Omental fat pad (tissue), 4 donors: Measurements from ENCODE around the gene PTPRM. TPM values are rescaled to one million over a fixed set of nuclear protein-coding genes. Genes with fewer than 3 reads are reported as not detected.

Source experiments
- ATAC-seq: fragments of 150-250 bp; one replicate; pipeline ENCODE4 v1.9.1; 2016; ENCODE audit warnings: mild to moderate bottlenecking, moderate library complexity; ENCODE audit not compliant: low FRiP score
- DNase-seq: peaks from one replicate; pipeline ENCODE4 v3.0.0-alpha.2; 2019; ENCODE audit warnings: low spot score
- total RNA-seq, 4 donors: library from RNA; depleted of rRNA; stranded (reverse); fragments of >200 nt; gene quantifications; one replicate each; pipeline ENCODE4 v1.1.0, GENCODE V29; 2016
- TF ChIP-seq, protein P1 (sequence below), 3 donors: fragments of 450-650 bp; IDR thresholded peaks; one replicate each; pipeline ENCODE4 v1.5.1; 2016 to 2017; ENCODE audit warnings: antibody characterized with exemption in 3 of 3, mild to moderate bottlenecking in 3 of 3, moderate library complexity in 2 of 3

The PTPRM gene
- total RNA-seq, 4 donors from 2014 or later, result 64.8 to 238 (median 144) TPM

DNA sequence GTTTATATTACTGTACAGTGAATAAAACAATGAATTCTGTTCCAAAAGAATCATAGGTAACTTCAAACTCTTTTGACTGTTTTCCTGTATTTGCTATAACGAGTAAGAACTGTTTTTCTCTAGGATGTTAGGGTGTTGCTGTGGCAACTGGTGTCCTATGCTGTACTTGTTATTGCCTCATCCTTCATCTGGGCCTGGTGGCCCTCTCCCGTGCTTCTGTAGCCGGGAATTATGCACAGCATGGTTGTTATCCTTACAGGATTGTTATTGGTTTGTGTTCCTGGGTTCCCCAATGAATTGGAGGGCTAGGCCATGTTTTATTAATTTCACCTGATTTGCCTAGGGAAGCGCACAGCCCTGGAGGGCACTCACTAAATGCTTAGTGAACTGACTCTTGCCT, 279.2 kb downstream of the PTPRM start:
- TF ChIP-seq, protein P1, sequence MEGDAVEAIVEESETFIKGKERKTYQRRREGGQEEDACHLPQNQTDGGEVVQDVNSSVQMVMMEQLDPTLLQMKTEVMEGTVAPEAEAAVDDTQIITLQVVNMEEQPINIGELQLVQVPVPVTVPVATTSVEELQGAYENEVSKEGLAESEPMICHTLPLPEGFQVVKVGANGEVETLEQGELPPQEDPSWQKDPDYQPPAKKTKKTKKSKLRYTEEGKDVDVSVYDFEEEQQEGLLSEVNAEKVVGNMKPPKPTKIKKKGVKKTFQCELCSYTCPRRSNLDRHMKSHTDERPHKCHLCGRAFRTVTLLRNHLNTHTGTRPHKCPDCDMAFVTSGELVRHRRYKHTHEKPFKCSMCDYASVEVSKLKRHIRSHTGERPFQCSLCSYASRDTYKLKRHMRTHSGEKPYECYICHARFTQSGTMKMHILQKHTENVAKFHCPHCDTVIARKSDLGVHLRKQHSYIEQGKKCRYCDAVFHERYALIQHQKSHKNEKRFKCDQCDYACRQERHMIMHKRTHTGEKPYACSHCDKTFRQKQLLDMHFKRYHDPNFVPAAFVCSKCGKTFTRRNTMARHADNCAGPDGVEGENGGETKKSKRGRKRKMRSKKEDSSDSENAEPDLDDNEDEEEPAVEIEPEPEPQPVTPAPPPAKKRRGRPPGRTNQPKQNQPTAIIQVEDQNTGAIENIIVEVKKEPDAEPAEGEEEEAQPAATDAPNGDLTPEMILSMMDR (IDR thresholded peaks at IDR 0.05), result no peak

DNA sequence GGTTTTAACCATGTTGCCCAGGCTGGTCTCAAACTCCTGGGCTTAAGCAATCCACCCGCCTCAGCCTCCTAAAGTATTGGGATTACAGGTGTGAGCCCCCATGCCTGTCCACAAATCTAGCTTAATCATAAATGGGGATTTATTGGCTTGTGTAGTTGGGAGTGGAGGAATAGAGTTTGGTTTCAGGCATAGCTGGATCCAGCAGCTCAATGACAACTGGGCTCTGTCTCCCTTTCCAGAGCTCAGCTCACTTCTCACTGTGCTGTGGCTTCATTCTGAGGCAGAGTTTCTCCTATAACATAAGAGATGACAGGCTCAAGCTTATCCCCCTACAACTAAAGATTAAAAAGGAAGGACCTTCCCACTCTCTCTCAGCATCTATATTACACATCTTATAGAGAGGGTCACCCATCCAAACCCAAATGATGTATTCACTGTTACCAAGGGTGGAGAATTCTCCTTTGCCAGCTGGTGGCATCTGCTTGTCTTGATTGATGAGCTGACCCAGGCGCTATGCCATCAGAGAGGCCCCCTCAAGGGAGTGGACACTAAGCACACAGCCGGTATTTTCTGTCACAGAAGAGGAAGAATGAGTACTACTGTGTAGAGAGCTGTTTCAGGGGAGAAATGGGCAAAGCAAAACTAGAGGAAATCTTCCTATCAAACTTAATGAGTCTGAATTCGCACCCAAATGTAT, 280.4 kb downstream of the PTPRM start:
- TF ChIP-seq, protein P1 (IDR thresholded peaks at IDR 0.05), result no peak
- no peak for DNase-seq
- no peak for ATAC-seq

More for the DNA sequence above, 279.2 kb downstream of the PTPRM start:
- ATAC-seq (no peak), DNase-seq (no peak)

DNA sequence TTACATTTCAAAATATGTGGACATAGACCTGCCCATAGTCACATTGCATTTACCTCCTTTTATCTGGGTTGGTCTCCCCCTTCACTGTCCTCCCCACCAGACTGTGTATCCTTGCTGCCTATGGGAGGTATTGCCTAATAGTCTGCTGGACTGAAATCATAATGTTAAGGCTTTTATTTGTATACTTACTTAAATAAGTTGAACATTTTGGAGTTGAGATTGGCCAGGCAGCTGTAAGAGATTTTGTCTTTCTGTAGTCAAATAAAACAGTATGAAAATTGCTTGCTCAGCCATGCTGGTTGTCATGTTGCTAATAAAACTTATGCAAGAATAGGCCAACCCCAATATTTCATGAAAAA, 280.9 kb downstream of the PTPRM start:
- TF ChIP-seq, protein P1 (IDR thresholded peaks at IDR 0.05), result no peak
- no peak for ATAC-seq
- DNase-seq, result no peak

DNA sequence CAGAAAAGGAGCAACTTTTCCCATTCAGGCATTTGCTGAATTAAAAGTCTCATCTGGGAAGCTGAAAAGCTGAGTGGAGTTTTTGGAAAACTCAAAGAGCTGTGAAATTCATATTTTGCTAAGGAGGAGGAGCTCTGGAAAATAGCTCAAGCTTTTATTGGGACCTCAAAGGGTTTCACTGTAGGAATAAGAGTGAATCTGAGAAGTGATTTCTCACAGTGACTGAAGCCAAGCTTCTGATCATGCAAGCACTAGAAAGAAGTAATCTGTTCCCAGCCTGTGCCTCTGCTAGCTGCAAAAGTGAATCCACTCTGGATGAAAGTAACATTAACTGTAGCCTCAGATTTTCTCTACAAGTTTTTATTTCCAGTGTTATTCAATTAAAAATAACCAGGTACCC, 283.3 kb downstream of the PTPRM start:
- TF ChIP-seq, protein P1 (IDR thresholded peaks at IDR 0.05), result no peak
- no peak for ATAC-seq
- DNase-seq, result no peak

DNA sequence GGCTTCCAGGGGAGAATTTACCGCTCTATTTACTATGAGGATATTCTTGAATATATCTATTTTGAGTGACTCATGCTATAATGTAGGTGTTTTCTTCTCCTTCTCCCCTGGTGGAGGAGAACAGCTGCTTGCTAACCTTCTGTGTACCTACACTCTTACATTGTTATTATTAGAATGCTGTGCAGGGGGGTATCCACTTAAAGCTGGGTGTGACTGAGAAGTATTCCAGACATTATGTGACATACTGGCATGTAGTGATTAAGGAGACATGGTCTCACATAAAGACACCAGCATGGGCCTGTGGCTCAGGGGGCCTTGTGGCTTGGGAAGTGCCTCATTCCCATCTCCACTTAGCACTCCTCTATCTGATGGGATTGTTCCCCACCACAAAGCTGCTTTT, 287.9 kb downstream of the PTPRM start:
- ATAC-seq, result no peak
- TF ChIP-seq, protein P1 (IDR thresholded peaks at IDR 0.05), result no peak
- DNase-seq, result no peak

DNA sequence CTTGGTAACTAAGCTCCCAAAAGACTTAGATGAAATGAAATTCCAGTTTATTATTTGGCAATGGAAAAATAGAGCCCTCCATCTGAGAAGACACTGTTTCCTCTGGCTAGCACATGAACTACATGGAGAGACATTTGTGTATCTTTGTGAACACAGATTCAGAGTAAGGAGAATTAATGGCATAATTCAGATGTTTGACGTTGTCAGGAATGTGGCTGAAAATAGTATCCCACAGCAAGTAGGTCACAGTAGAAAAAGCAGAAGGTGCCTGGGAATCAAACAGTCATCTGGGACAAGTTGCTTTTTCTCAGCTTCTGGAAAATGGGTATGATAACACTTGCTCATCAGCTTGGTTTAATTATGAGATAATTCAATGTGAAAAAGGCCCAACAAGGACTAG, 288.6 kb downstream of the PTPRM start:
- ATAC-seq, result no peak
- TF ChIP-seq, protein P1 (IDR thresholded peaks at IDR 0.05), result no peak
- no peak for DNase-seq

DNA sequence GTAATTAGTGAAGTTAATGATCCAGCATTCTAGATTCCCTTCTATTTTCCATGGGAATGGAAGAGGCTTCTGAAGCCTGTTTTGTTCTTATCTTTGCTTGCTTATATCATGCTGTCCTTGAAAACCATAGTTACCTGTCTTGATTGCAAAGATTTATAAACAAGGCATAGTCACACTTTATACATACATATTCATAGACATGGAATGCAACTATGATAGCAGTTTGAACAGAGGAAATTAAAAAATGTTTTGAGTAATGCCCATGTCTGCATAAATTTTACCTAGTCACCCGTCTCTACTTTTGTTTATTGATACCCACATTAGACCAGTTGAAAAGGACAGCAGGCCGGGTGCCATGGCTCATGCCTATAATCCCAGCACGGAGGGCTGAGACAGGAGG, 289.0 kb downstream of the PTPRM start:
- no peak for DNase-seq
- no peak for ATAC-seq
- TF ChIP-seq, protein P1 (IDR thresholded peaks at IDR 0.05), result no peak
